Stimulated activated CD8-positive, alpha-beta memory T cell treated with anti-CD3 and anti-CD28 coated beads, Interleukin-12 subunit alpha, Interleukin-12 subunit beta, amount 100 ng/mL, for 1 hour (primary cell): ENCODE data around the gene FOXO4.
"Not testable (repeated sequence)": the region's sequence is repeated elsewhere in the genome, so short reads cannot be mapped to it uniquely, and the experiment has no call there.

Experiments used
- DNase-seq: peaks from one replicate; pipeline ENCODE4 v3.0.0-alpha.2; 2020; ENCODE audit warnings: low read depth

The FOXO4 gene, protein sequence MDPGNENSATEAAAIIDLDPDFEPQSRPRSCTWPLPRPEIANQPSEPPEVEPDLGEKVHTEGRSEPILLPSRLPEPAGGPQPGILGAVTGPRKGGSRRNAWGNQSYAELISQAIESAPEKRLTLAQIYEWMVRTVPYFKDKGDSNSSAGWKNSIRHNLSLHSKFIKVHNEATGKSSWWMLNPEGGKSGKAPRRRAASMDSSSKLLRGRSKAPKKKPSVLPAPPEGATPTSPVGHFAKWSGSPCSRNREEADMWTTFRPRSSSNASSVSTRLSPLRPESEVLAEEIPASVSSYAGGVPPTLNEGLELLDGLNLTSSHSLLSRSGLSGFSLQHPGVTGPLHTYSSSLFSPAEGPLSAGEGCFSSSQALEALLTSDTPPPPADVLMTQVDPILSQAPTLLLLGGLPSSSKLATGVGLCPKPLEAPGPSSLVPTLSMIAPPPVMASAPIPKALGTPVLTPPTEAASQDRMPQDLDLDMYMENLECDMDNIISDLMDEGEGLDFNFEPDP

DNA sequence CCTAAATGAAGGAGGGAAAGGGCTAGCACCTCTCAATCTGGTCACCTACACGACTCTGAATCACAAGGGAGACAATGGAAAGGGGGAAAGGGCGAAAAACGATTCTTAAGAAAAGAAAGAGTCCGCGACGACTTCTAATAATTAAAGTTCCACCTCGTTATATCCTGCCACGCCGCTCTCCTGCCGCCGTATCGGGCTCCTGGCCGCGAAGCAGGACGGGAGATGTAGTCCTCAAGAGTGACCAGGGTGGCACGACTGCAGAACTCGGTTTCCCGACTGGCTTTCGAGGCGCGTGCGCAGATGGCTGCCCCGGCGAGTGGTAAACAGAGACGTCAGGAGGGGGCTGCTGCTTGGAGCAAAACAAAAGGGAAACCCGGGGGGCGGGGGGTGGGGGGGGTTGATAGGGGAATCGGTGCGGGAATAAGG lies at the start of gene FOXO4:
Gene FOXO4 (plus strand): TSS at position 297 of the 426 bp plus-strand sequence. CDS start 678 bp downstream, outside the sequence.
- peak; percentile 77 for DNase-seq

DNA sequence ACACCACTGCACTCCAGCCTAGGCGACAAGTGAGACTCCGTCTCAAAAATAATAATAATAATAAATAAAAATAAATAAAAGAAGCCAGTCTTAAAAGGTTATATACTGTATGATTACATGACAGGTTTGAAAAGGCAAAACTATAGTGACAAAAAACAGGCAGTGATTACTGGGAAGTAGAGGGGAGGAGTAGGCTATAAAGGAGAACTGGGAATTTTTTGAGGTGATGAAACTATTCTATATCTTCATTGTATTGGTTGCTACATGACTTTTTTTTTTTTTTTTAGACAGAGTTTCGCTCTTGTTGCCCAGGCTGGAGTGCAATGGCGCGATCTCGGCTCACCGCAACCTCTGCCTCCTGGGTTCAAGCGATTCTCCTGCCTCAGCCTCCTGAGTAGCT lies 47.8 kb upstream of the FOXO4 start:
- not testable (repeated sequence) for DNase-seq

DNA sequence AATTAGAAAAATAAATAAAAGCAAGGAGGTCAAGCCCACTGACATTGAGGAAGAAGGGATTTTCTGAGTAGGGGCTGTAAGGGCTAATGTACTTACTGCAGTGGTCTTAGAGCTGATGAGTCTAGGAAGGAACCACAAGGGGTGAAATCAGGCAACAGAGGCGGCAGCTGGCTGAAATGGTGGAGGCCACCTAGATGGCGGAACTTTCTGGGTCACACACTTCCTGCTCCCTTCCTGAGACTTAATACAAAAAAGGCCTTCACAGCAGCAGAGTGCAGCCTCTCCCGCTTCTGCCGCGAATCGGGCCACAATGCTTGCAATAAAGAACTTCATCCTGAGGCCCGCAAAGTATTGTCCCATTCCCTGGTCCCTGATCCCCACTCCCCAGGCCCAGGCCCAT lies 42.9 kb upstream of the FOXO4 start:
- DNase-seq, result no peak

DNA sequence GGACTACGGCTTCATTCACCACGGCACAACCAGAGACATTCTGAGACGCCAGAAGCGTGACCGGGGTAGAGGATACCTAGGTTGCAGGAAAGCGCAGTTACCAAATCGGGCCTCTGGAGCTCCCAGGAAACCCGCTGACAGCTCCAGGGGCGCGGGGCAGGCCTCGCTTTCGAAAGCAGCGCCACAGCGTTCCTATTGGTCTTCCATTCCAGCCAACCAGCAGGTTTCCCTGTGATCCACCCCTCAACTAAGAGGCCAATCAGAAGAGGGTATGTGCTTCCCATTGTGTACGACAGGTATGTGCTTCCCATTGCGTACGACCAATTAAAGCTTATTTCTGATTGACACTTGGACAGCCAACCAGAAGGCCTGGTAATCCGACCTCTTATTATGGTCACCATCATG lies 42.4 kb upstream of the FOXO4 start:
- no peak for DNase-seq

DNA sequence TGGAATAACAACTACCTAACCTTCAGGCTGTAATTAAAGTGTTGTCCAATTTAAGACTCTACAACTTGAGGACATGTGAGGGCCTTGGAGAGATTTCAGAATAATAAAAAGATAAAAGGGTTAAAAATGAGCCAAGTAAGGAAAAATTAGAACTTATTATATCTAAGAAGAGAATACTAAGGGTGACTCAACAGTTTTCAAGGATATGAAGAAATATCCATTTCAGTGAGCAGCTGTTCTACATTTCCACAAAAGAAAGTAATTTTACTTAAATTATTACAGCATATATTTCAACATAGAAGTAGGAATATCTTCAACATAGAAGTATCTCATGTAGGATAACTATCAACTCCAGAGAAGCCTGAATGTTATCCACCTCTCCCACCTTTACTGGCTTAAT lies 38.8 kb upstream of the FOXO4 start:
- DNase-seq, result no peak

DNA sequence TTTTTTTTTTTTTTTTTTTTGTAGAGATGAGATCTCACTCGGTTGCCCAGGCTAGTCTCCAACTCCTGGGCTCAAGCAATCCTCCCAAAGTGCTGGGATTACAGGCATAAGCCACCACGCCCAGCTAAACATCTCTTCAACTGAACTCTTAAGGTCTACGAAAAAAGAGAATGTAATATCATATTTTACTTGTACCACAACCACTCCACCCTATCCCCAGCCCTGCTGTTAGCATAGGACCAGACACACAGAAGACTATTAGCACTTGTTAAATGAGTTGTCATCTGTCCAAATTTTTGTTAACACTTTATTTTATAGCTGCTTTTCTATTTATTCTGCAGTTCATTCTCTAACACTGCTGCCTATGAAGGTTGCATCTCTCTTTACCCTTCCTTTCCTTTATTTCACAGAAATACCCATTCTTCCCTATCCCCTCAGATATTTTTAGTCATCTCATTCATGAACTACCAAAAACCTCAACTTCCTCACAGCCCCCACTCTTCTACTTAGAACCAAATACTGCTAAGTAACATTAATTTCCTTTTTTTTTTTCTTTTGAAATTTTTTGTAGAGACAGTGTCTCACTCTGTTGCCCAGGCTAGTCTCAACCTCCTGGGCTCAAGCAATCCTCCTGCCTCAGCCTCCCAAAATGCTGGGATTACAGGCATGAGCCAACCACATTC lies 37.7 kb upstream of the FOXO4 start:
- DNase-seq, result no peak

DNA sequence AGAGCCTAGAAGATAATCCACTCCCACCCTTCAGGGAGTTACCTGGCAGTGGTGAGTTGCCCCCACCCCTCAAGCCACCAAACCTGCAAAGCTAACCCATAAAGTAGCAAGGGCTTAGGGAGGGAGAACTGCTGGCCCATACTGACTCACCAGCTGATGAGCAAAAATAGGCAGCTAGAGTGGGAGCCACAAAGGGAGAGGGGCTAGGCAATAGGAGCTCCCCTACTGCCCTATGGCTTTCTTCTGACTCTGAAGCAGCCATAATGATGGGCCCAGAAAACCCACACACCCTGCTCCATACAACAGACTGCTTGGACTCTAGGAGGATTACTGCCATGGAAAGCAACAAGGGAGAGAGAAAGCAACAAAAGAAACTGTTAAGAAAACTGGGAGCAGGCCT lies 35.5 kb upstream of the FOXO4 start:
- no peak for DNase-seq

DNA sequence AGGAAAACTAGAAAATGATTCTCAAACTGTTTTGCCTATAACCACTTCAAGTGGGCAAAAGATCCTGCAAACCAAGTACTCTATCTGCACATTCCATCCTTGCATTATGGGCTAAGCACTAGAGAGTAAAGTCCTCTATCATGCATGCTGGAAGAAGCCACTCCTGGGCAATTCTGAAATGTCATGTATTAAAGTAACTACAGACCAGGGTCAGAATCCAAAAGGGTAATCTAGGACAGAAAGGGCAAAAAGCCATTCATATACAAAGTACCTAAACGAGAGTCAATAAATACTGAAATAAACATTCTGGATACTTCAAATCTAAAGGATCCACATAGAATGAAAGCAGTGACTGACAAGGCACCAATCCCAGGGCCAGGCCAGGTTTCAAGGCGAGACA lies 28.6 kb upstream of the FOXO4 start:
- DNase-seq, result no peak

DNA sequence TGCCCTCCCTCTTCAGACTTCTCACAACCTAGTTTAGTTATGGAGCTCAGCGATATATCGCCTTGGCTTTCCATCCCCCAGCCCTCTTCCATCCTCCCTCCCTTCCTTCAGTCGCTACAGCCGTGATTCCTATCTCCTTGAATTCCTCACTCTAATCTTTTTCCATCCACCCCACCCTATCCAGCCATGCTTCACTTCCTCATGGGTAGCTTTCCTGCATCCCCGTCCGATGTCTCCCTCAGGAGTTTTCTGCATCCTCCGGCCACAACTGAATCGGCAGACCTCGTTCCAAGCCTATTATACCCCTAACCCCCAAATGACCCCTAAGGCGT lies 28.0 kb upstream of the FOXO4 start:
- DNase-seq, result peak; percentile 1

DNA sequence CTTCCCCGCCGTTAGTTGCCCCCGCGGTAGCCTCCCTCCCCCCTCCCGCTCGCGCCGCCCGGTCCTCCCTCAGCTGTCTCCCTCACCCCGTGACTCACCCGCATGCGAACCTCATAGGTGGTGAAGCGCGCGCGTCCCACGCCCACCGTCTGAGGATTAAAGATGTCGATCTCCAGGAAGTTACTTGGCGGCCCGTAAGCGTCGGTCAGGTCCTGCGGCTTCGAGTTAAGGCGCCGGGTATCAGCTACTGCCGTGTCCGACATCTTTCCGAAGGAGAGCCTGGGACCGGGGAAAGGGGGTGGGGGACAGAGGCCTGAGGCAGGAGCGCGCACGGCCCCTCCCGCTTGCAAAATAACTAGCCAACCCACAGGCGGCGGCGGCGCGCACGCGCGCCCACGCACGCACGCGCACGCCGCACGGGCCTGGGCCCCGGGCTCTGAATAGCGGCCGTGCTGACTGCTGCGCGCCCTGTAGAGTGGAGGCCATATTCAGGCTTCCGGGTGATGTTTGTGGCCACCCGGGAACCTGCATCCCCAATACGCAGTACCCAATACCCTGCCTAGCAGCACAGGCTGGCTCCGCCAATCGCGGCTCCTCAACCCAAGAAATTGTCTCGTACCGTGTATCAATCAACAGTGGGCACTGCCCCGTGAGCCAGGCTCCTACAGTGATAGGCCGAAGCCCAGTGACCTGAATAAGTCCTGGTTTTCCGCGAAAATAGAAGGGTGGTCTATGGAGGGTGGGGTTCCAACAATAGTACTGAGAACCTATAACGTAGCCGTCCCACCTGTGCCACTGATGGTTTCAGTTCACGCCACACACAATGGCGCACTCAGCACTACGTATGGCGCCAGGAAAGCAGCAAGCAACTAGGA lies 27.4 kb upstream of the FOXO4 start, which contains the start of gene SNX12:
Gene SNX12 (minus strand): TSS at position 291 of the 875 bp plus-strand sequence. CDS start 28 bp downstream, at position 263.
- DNase-seq, result peak; percentile 72

DNA sequence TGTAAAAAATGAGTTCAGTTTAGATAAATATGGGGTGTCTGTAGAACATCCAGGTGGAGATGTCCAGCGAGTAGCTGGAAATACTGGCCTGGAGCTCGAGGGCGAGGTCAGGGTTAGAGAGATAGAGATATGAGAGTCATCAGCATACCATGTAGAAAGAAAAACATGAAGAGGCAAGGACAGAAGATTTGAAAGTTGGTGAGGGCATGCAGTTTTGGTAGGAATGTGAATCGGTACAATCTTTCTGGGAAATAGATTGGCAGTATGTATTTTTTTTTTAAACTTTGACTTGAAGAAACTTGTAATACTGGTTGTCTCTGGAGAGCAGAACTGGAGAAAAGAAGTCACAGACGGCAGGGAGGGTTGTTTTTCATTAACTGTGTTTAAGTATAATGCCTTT lies 25.1 kb upstream of the FOXO4 start:
- DNase-seq, result no peak

DNA sequence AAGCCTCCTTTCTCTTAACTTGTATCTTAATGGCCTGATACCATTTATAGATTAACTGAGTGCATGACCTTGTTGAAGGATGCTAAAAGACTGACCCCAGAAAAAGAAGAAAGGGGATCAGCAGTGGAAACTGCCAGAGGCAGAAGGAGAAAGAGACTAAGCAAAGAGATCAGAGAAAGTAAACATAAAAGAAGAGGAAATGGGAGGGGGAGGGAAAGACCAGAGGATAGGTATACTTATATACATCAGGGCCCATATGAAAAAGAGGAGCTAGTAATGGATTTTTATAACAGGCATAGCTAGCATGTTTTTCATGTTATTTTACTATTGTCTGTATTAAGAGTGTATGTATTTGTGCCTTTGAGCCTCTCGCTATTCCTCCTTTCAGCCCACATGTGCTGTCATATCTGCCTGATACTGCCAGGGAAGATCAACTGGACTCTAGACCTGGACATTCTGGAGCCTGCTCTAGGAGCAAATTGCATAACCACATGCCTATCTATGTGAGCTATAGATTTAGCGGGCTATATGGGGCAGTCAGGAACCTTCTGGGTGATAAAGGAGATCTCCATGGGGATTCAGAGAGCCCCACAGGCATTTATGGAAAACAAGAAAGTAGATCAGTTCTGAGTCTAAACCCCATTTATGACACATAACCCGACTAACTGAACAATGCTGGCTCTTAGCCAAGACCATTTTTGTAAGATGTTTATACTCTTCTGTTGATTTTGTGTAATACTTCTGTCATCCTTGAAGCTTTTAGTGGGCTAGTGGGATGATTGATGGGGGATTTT lies 14.1 kb upstream of the FOXO4 start:
- DNase-seq, result no peak

DNA sequence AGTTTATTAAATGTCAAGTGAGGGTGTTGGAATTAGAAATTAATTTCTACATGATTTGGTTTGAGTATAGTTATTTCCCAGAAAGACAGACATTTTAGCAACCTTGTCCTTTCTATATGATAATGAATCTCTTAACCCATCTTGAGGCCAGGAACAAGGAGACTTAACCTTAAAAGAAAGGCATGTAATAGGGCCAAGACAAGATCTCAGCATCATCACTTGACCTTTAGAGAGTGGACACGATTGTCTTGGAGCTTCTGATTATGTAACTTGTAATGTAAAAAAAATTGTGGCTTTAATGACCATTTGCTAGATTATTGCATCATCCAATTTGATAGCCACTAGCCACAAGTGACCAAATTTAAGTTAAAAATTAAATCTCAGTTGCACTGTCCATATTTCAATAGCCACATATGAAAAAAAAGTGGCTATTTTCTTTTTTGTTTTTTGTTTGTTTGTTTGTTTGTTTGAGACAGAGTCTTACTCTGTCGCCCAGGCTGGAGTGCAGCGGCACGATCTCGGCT lies 13.5 kb upstream of the FOXO4 start:
- DNase-seq, result no peak

DNA sequence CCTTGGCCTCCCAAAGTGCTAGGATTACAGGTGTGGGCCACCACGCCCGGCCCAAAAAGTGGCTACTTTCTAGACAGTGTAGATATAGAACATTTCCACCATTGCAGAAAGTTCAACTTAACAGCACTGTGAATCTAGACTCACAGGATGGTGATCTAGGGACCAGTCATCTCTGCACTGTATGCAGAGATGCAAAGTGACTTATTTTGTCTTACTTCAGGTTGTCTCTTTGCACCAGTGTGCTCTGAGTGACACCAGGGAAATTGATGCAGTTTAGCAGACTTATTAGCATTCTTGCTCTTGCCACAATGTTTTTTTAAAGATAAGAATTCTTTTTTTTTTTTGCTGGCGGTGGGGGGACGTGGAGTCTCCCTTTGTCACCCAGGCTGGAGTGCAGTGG lies 12.8 kb upstream of the FOXO4 start:
- DNase-seq, result no peak

DNA sequence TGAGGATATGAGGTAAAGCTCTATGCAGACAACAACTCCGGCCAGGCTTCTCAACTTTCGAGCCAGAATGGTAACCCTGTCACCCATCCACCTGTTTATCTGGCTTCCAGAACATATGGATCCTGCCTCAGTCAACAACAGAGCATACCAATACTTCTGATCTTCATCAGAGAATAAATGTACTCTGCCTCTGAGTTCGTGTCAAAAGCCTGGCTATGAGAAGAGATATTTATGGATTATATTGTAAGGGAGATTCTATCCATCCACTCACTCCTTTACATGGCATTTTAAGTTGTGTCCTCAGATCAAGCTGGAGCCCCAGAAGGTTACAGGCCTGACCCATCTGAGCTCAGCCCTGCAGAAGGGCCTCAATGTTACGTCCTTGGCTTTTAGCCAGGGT lies 9.8 kb upstream of the FOXO4 start:
- DNase-seq, result no peak

DNA sequence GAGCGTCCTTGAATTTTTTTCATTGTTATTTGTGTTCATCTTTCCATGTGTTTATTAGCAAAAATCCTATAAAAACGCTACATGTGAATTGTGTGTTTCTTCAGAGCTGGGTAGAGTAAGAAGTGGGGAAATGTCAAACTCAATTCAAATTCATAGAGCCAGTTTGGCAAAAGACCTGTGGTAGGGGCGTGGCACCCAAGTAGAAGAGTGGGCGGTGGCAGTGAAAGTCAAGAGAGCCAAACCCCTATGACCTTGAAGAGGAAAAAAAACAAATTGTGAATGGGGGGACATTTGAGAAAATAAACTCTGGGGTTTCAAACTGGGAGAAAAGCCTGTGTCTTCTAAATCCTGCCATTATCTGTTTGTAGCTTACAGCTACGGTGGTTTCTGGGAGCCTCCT lies 4.4 kb upstream of the FOXO4 start:
- DNase-seq, result no peak

DNA sequence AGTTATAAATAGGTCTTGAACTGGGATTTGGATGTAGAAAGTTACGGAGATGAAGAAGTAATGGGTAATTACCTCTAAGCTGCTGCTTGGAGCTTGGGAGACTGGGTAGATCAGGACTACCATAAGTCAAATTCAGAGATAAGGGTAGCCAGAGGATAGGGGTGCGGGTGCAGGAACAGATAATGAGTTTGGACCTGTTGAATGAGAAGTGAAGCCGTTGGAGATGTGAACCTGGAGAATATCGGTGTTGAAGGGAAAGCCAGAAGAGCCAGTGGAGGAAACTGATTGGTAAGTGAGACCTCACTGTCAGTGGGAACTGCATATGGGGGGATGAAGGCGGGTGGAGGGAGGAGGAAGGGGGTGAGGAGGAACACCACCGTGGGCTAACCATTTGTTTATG lies 618 bp upstream of the FOXO4 start:
- DNase-seq, result no peak

DNA sequence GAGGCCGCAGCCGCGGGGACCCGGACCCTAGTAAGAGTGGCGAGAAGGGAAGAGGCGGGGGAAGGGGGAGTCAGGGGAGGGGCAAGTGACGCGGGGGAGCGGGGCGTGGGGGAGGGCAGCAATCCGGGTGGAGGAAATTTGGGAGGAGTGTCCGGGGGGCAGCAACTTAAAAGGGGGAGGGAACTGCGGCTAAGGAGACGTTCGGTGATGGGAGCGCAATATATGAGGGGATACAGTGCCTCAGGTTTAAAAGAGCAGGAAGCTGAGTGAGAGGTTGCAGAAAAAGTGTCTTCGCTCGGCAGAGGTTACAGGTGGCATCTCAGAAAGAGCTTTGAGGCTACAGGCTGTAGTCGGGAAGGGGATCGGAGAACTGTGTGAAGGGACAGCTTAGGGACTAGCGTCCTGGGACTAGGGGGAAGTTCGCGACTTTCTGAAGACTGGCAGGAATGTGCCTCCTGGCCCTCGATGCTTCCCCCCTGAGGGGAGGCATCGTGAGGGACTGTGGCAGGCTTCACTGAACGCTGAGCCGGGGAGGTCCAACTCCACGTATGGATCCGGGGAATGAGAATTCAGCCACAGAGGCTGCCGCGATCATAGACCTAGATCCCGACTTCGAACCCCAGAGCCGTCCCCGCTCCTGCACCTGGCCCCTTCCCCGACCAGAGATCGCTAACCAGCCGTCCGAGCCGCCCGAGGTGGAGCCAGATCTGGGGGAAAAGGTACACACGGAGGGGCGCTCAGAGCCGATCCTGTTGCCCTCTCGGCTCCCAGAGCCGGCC lies 519 bp downstream of the FOXO4 start:
- no peak for DNase-seq

DNA sequence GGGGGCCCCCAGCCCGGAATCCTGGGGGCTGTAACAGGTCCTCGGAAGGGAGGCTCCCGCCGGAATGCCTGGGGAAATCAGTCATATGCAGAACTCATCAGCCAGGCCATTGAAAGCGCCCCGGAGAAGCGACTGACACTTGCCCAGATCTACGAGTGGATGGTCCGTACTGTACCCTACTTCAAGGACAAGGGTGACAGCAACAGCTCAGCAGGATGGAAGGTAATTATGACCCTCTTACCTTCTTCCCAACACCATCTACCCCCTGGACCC lies 1.0 kb downstream of the FOXO4 start:
- no peak for DNase-seq

DNA sequence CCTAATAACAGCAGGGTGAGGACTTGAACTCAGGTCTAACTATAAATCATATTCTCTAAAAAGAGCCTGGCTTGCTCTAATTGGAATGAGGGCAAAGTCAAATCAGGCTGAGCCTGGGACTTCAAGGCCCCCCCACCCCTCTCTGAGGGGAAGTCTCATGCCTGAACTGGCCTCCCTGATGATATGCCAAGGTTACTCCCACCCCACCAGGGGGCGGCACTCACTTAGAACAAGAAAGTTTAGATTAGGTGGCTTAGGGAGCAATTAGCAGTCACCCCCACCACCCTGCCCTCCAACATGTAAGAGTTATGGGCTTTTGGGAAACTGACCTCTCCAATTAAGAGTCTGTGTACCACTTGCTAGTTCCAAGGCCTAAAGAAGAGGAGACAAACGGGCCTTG lies 2.7 kb downstream of the FOXO4 start:
- DNase-seq, result peak; percentile 58
